GM19239 (cell line): ENCODE data around the gene GRHL3.

Experiments
- DNase-seq: peaks from one replicate; pipeline ENCODE4 v3.0.0; 2011; ENCODE audit warnings: low spot score; ENCODE audit not compliant: insufficient read length
- FAIRE-seq: peaks from 2 replicates; lab custom pipeline; 2011; peaks lifted over from hg19 to GRCh38; lab: Jason Lieb, UNC

GRHL3 gene

GRCh38 chr1:24363994-24364393, 44.8 kb downstream of the GRHL3 start:
- FAIRE-seq (no peak), DNase-seq (no peak)

GRCh38 chr1:24364605-24364974, 45.4 kb downstream of the GRHL3 start:
- FAIRE-seq: no peak

GRCh38 chr1:24364975-24365678, 46.0 kb downstream of the GRHL3 start:
- no peak for FAIRE-seq
- peak; percentile 49 for DNase-seq

More at GRCh38 chr1:24364605-24364974, 45.4 kb downstream of the GRHL3 start:
- DNase-seq: no peak

DNA sequence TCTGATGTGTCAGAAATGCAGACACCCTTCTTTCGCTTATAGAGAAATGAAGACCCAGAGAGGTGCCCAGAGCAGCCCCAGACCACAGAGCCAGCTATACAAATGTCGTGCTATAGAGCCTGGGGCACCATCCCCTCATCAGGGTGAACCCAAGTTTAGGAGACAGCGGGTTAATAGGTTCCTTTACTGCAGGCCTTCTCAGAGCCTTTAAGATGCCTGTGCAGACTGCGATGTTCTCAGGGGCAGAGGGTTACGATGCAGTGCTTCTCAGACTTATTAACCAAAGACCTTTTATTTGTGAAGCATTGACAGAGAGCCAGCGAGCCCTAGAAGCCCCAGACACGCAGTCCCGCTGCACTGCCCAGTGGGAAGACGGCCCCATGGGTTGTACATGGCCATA, 47.5 kb downstream of the GRHL3 start:
- DNase-seq (no peak), FAIRE-seq (no peak)

GRCh38 chr1:24369199-24369598, 50.0 kb downstream of the GRHL3 start:
- DNase-seq (no peak), FAIRE-seq (no peak)

- no peak for FAIRE-seq
- no peak for DNase-seq
Observed at GRCh38 chr1:24369801-24370200, 50.6 kb downstream of the GRHL3 start.

DNA sequence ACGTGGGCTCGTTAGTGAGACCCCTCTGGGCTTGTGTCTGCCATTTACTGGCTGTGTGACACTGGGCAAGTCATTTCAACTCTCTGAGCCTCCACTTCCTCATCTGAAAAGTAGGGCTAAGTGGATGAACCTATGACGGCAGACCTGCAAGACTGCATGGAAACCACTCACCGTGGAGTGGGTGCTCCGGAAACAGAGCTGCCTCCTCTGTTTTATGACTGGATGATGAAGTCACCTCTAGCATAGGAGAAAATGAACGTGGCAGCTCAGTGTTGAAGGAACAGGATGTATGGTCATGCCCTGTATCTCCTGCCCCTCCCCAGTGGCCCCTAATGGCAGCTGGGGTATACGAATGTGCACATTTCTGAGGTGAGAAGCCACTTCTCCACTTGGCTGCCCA, 53.9 kb downstream of the GRHL3 start:
- FAIRE-seq (peak; percentile 58), DNase-seq (no peak)

GRCh38 chr1:24373710-24374109, 54.6 kb downstream of the GRHL3 start:
- no peak for DNase-seq

GRCh38 chr1:24374891-24375786, 56.0 kb downstream of the GRHL3 start:
- DNase-seq: no peak
- no peak for FAIRE-seq

More at GRCh38 chr1:24373710-24374109, 54.6 kb downstream of the GRHL3 start:
- no peak for FAIRE-seq

GRCh38 chr1:24379733-24380315, 60.7 kb downstream of the GRHL3 start:
- FAIRE-seq (no peak), DNase-seq (no peak)

- no peak for FAIRE-seq
Observed at GRCh38 chr1:24380508-24380907, 61.4 kb downstream of the GRHL3 start.

DNA sequence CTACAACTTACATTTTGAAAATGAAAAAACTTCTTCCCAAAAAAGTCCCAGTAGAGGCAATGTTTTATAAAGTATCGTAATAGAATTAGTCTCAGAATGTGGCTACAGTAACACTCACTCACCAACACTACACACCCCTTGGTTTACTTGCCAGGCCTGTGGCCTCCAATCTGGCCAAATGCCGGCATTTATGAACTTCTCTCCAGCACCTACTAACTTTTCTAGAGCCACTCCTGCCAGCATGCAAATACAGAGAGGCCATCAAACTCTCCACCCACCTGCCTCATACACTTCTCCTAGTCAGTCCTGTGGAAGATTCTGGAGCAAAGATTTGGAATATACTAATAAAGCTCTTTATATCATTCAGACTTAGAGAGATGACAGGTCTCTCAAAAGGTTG, 62.1 kb downstream of the GRHL3 start:
- DNase-seq (no peak), FAIRE-seq (no peak)

More at GRCh38 chr1:24380508-24380907, 61.4 kb downstream of the GRHL3 start:
- DNase-seq: no peak

DNA sequence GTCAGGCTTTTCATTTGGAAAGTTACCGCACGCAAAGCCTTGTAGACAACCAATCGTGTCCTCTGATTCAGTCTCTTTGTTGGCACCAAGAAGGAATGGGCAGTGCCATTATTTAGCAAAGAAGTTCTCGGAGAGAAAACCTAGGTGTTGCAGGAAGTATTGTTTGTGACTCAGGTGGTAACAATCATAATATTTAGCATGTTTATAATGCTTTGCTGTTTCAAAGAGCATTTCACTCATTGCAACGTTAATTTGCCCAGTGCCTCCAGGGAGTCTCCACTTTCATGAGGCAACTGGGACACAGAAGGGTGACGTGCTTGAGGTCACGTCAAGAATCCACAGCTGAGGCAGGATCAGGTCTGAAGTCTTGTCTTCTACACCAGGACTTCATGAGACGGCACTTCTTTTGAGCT, 63.0 kb downstream of the GRHL3 start:
- FAIRE-seq: no peak
- DNase-seq: no peak

DNA sequence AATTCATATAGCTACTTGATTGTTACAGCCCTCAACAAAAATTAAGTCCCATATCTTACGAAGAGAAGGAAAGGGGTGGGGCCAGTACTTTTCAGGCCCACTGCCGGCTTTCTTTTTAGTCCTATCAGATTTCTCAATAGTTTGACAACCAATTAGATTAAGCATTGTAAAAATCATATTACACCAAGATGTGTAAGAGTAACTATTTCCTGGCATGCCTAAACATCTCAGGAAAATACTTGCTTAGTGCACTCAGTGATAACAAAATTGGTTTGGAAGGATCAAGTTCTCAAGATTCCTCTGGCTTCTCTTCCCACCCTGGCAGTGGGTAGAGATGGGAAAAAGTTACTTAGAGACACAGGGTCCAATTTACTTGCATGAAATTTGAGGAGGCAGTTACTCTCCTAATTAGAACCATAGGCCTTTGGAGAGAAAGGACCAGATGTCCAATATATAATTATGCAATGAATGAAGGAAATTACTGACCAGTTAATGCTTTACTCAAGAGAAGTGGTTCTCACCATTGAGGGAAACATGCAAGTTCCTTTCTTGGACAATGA, 64.3 kb downstream of the GRHL3 start:
- FAIRE-seq (no peak), DNase-seq (no peak)

DNA sequence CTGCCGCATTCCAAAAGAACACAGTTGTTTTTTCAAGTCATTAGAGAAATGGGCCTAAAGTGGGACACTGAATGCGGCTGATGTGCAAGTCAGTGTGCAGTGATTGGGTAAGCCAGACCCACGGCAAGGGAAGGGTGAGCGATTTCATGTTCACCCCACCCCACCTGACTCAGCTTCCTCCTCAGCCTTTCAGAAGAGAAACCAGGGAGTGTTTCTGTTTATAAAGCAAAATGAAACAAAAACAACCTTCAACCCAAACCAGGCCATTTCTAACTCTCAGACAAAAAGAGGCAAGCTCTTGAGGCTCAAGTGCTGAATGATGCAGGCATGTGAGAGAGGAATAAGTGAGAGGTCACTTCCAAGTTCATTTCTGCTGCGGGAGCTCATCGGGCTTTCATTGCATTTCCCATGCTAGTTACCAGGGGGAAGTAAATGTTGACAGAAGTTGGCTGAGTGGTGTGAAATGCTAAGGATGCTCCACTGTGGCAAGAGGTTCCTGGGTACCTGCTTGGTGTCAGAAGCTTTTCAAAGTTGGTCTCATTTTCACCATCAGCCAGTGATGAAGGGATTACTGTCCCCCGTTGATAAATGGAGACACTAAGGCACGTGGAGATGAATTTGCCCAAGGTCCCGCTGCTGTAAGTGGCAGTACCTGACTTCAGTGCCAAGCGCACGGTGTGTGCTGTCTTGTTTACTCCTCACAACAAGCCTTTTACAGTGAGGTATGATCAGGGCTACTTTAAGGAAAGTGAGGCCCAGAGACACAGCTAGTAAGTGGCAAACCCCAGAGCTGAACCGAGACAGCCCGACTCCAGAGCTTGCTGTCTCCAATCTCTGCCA, 65.3 kb downstream of the GRHL3 start:
- DNase-seq (peak; percentile 53), FAIRE-seq (peak; percentile 89)

- peak; percentile 71 for FAIRE-seq
- DNase-seq: no peak
Observed at GRCh38 chr1:24385160-24385940, 66.2 kb downstream of the GRHL3 start.

GRCh38 chr1:24386241-24386640, 67.1 kb downstream of the GRHL3 start:
- DNase-seq (no peak), FAIRE-seq (no peak)

DNA sequence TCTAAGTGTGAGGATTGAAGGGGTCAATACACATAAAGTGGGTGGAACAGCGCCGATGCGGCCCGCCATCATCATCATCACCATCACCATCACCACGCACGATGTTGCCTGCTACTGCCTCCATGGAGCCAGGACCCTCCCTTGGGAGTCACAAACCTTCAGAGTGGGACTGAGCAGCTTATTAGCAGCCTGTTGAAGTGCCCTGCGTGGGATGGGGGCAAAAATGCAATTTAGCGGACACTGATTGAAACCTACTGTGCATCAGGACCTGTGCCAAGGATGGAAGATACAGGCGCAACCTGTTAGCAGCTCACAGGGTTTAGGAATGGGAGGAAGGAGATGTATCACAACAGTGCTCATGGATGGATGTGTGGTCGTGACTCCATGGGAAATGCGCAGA, 67.8 kb downstream of the GRHL3 start:
- no peak for FAIRE-seq
- DNase-seq: no peak

GRCh38 chr1:24387636-24388175, 68.5 kb downstream of the GRHL3 start:
- DNase-seq: no peak
- no peak for FAIRE-seq
